ENCODE data around the gene LAMA3.

LAMA3 gene

DNA sequence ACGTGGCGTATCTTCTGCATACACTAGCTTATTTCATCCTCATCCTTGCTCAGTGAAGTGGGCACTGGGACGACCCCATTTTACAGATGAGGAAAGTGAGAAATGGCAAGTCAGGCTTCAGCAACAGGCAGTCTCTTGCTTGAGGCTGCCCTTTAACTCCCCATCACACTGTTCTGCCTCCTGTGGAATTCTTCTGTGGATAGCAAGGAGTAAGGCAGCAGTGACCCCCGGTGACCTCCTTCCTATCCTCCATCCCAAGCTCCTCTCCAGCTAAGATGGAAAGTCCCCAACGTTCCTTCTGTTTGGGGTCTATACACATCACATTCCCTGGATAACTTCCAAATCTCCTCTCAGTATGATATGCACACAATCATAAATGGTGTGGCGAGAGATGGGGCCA lies 37.0 kb upstream of the LAMA3 start:
- Mint-ChIP-seq H3K27ac (no peak overlapping the region), H3K4me1 (peaks cover 17% of the 10 kb centered on the region)

DNA sequence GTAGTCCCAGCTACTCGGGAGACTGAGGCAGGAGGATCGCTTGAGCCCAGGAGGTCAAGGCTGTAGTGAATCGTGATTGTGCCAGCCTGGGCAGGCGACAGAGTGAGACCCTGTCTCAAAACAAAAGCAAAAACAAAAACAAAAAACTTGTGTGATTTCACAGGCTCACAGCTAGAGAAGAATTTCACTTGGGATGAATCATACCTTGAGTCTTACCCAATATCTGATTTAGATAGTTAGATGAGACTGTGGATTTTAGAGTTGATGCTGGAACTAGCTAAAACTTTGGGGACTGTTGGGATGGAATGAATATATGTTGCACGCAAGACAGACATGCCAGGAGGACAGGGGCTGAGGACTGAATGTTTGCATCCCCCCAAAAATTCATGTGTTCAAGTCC lies 31.0 kb upstream of the LAMA3 start:
- Mint-ChIP-seq H3K36me3 (ENCODE audit: low read depth) (no peaks in the 10 kb centered on the region), H3K27me3 (ENCODE audit: low read depth, poor library complexity) (peaks cover 63% of the 10 kb centered on the region)

More for the DNA sequence above, 37.0 kb upstream of the LAMA3 start:
- DNase-seq = no peak
- TF ChIP-seq, protein P1, sequence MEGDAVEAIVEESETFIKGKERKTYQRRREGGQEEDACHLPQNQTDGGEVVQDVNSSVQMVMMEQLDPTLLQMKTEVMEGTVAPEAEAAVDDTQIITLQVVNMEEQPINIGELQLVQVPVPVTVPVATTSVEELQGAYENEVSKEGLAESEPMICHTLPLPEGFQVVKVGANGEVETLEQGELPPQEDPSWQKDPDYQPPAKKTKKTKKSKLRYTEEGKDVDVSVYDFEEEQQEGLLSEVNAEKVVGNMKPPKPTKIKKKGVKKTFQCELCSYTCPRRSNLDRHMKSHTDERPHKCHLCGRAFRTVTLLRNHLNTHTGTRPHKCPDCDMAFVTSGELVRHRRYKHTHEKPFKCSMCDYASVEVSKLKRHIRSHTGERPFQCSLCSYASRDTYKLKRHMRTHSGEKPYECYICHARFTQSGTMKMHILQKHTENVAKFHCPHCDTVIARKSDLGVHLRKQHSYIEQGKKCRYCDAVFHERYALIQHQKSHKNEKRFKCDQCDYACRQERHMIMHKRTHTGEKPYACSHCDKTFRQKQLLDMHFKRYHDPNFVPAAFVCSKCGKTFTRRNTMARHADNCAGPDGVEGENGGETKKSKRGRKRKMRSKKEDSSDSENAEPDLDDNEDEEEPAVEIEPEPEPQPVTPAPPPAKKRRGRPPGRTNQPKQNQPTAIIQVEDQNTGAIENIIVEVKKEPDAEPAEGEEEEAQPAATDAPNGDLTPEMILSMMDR (IDR thresholded peaks at IDR 0.05) = no peak
- Mint-ChIP-seq H3K36me3 (ENCODE audit: low read depth) (no peaks in the 10 kb centered on the region), H3K4me3 (no peak overlapping the region), H3K9me3 (no peaks in the 10 kb centered on the region), H3K27me3 (ENCODE audit: low read depth, poor library complexity) (peaks cover 20% of the 10 kb centered on the region)

DNA sequence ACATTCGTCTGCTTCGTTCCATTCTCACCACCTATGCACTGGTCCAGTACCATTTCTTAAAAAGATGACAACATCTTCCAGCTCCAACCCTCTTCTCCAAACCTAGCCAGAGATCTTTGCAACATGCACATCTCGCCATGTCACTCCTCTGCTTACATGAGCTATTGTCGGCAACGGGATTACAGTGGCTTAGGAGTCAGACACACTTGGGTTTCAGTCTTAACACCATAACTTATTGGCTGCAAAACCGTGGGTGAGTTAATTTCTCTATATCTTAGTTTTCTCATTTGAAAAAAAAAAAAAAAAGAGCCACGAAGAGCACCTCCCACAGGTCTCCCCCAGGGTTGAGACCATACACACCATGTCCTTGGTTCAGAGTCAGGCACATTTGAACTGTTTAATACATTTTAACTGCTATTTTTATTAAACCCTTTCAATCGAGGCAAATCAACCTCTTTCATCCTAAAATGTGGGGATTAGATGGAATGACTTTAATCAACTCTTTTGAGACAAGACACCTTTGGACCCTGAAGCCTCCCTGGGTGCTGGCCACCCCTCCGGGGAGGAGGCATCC lies 27.4 kb upstream of the LAMA3 start:
- Mint-ChIP-seq H3K27me3 (ENCODE audit: low read depth, poor library complexity) (peaks cover 93% of the 10 kb centered on the region), H3K9me3 (no peaks in the 10 kb centered on the region), H3K4me1 (peaks cover 6% of the 10 kb centered on the region), H3K36me3 (ENCODE audit: low read depth) (no peaks in the 10 kb centered on the region), H3K4me3 (peak overlapping the region; percentile 75), H3K27ac (no peak overlapping the region)
- TF ChIP-seq, protein P1 (IDR thresholded peaks at IDR 0.05) = no peak
- DNase-seq = no peak

More for the DNA sequence above, 31.0 kb upstream of the LAMA3 start:
- TF ChIP-seq, protein P1 (IDR thresholded peaks at IDR 0.05) = no peak
- no peak for DNase-seq
- no peaks in the 10 kb centered on the region for H3K9me3 Mint-ChIP-seq
- H3K4me3 Mint-ChIP-seq = no peak overlapping the region
- H3K4me1 Mint-ChIP-seq = peaks cover 6% of the 10 kb centered on the region
- H3K27ac Mint-ChIP-seq = no peak overlapping the region

DNA sequence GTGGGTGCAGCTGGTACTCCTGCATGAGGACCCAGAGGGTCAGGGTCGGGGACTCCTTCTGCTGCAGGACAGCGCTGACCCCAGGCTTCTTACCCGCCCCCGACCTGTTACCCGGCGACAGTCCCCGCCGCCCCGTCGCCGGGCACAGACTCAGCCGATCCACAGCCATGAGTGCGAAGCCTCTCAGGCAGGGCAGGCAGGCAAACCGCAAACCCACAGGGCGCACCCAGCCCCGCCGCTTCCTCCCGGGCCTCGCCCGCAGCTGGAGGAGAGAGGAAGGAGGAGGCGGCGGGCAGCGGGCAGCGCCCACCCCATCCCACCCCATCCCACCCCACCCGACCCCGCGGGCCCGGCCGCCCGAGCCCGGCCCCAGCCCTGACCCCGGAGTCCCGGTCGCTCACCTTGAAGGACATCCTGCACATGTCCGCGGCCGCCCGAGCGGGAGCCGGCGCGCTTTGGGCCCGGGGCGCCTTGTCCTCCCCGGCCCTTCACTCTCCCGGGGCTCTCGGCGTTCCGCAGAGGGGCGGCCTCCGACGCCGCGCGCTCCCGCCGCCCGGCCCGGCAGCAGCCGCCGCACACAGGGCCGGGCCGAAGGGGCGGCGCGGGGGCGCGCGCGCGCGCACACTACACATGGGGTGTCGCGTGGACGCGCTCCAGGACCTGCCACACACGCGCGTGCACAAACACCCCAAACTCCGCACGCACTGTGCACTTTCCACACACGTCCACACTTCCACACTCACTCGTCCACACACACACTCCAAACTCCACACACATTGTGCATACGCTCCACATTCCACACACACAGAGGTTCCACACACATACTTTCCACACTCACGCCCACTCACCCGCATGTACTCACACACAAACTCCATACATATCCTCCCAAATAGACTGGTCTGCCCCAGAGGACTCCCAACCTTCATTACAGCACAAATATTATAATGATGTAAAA lies 26.7 kb upstream of the LAMA3 start, which contains the start of gene ANKRD29:
Gene ANKRD29, minus strand, starts transcription at position 603 of the 955 bp plus-strand sequence. Its CDS starts 181 bp downstream, at position 422.
- no peak within 1 kb of the TSS for H3K27ac Mint-ChIP-seq
- peaks cover 6% of the 10 kb centered on the region for H3K4me1 Mint-ChIP-seq
- no peaks in the 10 kb centered on the region for H3K9me3 Mint-ChIP-seq
- DNase-seq = peak; percentile 71
- H3K27me3 Mint-ChIP-seq (ENCODE audit: low read depth, poor library complexity) = peaks cover 96% of the 10 kb centered on the region
- TF ChIP-seq, protein P1 (IDR thresholded peaks at IDR 0.05) = no peak
- H3K4me3 Mint-ChIP-seq = peak within 1 kb of the TSS; percentile 89
- H3K36me3 Mint-ChIP-seq (ENCODE audit: low read depth) = no peaks in the 10 kb centered on the region

DNA sequence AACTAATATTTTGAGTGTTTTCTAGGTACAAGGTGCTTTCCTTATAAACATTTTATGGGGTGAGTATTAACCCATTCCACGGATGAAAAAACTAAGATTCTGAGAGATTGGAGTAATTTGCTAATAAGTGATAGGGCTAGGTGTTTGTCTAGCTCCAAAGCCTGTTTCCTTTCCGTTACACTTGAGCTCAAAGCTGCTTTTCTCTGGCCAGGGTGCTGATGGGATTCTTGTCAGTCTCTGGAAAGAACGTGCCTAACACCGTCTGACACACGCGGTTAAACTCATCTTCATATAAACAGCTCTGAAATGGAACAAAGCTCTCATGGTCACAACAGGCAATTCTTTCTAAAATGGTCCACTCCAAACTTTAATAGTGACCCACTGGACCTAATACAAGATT lies 24.6 kb upstream of the LAMA3 start:
- H3K4me1 Mint-ChIP-seq = peaks cover 6% of the 10 kb centered on the region
- no peaks in the 10 kb centered on the region for H3K9me3 Mint-ChIP-seq
- no peak for DNase-seq
- TF ChIP-seq, protein P1 (IDR thresholded peaks at IDR 0.05) = no peak
- H3K27ac Mint-ChIP-seq = no peak overlapping the region
- no peak overlapping the region for H3K4me3 Mint-ChIP-seq
- H3K27me3 Mint-ChIP-seq (ENCODE audit: low read depth, poor library complexity) = peaks cover 95% of the 10 kb centered on the region
- no peaks in the 10 kb centered on the region for H3K36me3 Mint-ChIP-seq (ENCODE audit: low read depth)
